DND-41 (cell line): ENCODE results near the gene RAB8A.

ENCODE experiments used
- ATAC-seq: fragments of 200-7000 bp; cut with Tn5 transposase; 3 replicates; pipeline ENCODE4 v1.9.1; 2021; ENCODE audit warnings: low read depth; ENCODE audit not compliant: insufficient read depth
- DNase-seq: peaks from one replicate; pipeline ENCODE4 v3.0.0-alpha.2; 2020
- H2AFZ ChIP-seq: 2 replicates; pipeline ENCODE4 v1.6.0; 2012; ENCODE audit warnings: low read depth, low read length
- H3K27ac ChIP-seq: 2 replicates; pipeline ENCODE4 v1.5.1; 2012; ENCODE audit warnings: low read length, inconsistent platforms
- H3K27me3 ChIP-seq: fragments of 200-600 bp; sonication (generic); 2 replicates; pipeline ENCODE4 v1.6.0; 2012; ENCODE audit warnings: low read length, mild to moderate bottlenecking, inconsistent platforms; ENCODE audit not compliant: insufficient read depth, poor library complexity
- H3K36me3 ChIP-seq: 2 replicates; pipeline ENCODE4 v1.5.1; 2012; ENCODE audit warnings: low read length, inconsistent platforms; ENCODE audit not compliant: insufficient read depth
- H3K4me1 ChIP-seq: 2 replicates; pipeline ENCODE4 v1.5.1; 2012; ENCODE audit warnings: mild to moderate bottlenecking, low read length; ENCODE audit not compliant: insufficient read depth
- H3K4me2 ChIP-seq: 2 replicates; pipeline ENCODE4 v1.6.0; 2012; ENCODE audit warnings: mild to moderate bottlenecking, moderate library complexity, low read length, inconsistent platforms; ENCODE audit not compliant: insufficient read depth
- H3K4me3 ChIP-seq, 2 experiments: fragments of 200-600 bp in 1 of 2; shearing (Covaris generic) in 1 of 2; 2 replicates each; pipeline ENCODE4 v1.5.1; 2012 to 2016; ENCODE audit warnings: inconsistent platforms in 2 of 2, low read length in 2 of 2, mild to moderate bottlenecking in 2 of 2, low read depth in 1 of 2, moderate library complexity in 1 of 2
- H3K79me2 ChIP-seq: 2 replicates; pipeline ENCODE4 v1.6.0; 2012; ENCODE audit warnings: low read length, inconsistent platforms; ENCODE audit not compliant: insufficient read depth
- H3K9ac ChIP-seq: 2 replicates; pipeline ENCODE4 v1.6.0; 2012; ENCODE audit warnings: low read depth, mild to moderate bottlenecking, inconsistent platforms, low read length, moderate library complexity
- H3K9me3 ChIP-seq: 2 replicates; pipeline ENCODE4 v1.5.1; 2012; ENCODE audit warnings: low read length, moderate library complexity, mild to moderate bottlenecking, inconsistent platforms; ENCODE audit not compliant: insufficient read depth, severe bottlenecking
- H4K20me1 ChIP-seq: 2 replicates; pipeline ENCODE4 v1.6.0; 2012; ENCODE audit warnings: low read length; ENCODE audit not compliant: insufficient read depth
- CTCF ChIP-seq: IDR thresholded peaks from 2 replicates; pipeline ENCODE4 v1.5.1; 2012; ENCODE audit warnings: borderline replicate concordance, low read length, moderate library complexity, mild to moderate bottlenecking; ENCODE audit not compliant: poor library complexity, severe bottlenecking; ENCODE audit errors: extremely low read depth
- EZH2 ChIP-seq: IDR thresholded peaks from 3 replicates; pipeline ENCODE4 v1.6.1; 2012; ENCODE audit warnings: borderline replicate concordance, low read depth, mild to moderate bottlenecking, moderate library complexity, low read length, inconsistent platforms; ENCODE audit not compliant: severe bottlenecking

RAB8A gene

GRCh38 chr19:16136185-16136999 lies 24.7 kb downstream of the RAB8A start:
- Histone ChIP-seq H3K27me3 (no peaks in the 10 kb centered on the region), H3K4me1 (no peaks in the 10 kb centered on the region), H3K9ac (no peak overlapping the region), H3K36me3 (peaks cover 31% of the 10 kb centered on the region), H3K79me2 (no peaks in the 10 kb centered on the region), H3K4me2 (no peak overlapping the region), H2AFZ (no peak overlapping the region), H4K20me1 (peaks cover 20% of the 10 kb centered on the region), H3K27ac (no peak overlapping the region), H3K4me3 (no peak overlapping the region), H3K9me3 (no peaks in the 10 kb centered on the region)
- DNase-seq (no peak), ATAC-seq (no peak)
- TF ChIP-seq EZH2, result no peak

- Histone ChIP-seq H4K20me1 (peaks cover 2% of the 10 kb centered on the region; the same call in 1 of the 2 replicates), H3K9ac (no peak overlapping the region), H3K27me3 (no peaks in the 10 kb centered on the region), H3K4me2 (no peak overlapping the region), H3K4me1 (no peaks in the 10 kb centered on the region), H3K9me3 (no peaks in the 10 kb centered on the region), H3K79me2 (no peaks in the 10 kb centered on the region), H2AFZ (no peak overlapping the region), H3K4me3 (no peak overlapping the region), H3K27ac (no peak overlapping the region), H3K36me3 (no peaks in the 10 kb centered on the region)
- DNase-seq, result no peak
- TF ChIP-seq CTCF (no peak), EZH2 (no peak)
- no peak for ATAC-seq
Measured at GRCh38 chr19:16139752-16140151, 28.1 kb downstream of the RAB8A start.

- no peak for ATAC-seq
- no peak for DNase-seq
- no peak overlapping the region for H3K4me3 ChIP-seq
- H3K27me3 ChIP-seq, result no peaks in the 10 kb centered on the region
- no peaks in the 10 kb centered on the region for H3K4me1 ChIP-seq
- TF ChIP-seq CTCF (no peak), EZH2 (no peak)
- no peaks in the 10 kb centered on the region for H3K79me2 ChIP-seq
- no peaks in the 10 kb centered on the region for H4K20me1 ChIP-seq
- no peak overlapping the region for H3K4me2 ChIP-seq
- no peaks in the 10 kb centered on the region for H3K36me3 ChIP-seq
- no peaks in the 10 kb centered on the region for H3K9me3 ChIP-seq
- H2AFZ ChIP-seq, result no peak overlapping the region
- no peak overlapping the region for H3K9ac ChIP-seq
- H3K27ac ChIP-seq, result no peak overlapping the region
Measured at GRCh38 chr19:16141043-16141442, 29.4 kb downstream of the RAB8A start.

GRCh38 chr19:16142032-16142580 lies 30.4 kb downstream of the RAB8A start:
- Histone ChIP-seq H3K27me3 (no peaks in the 10 kb centered on the region), H3K9me3 (no peaks in the 10 kb centered on the region), H3K79me2 (no peaks in the 10 kb centered on the region), H2AFZ (no peak overlapping the region), H3K9ac (no peak overlapping the region), H3K27ac (no peak overlapping the region), H3K4me1 (no peaks in the 10 kb centered on the region), H4K20me1 (no peaks in the 10 kb centered on the region), H3K4me2 (no peak overlapping the region), H3K4me3 (no peak overlapping the region), H3K36me3 (no peaks in the 10 kb centered on the region)
- TF ChIP-seq EZH2, result no peak
- no peak for TF ChIP-seq CTCF
- DNase-seq, result no peak
- ATAC-seq, result no peak
